ENCODE measurements around the gene RHOXF2.
A peak's percentile ranks its signal among the peaks of the same experiment; 100 is the strongest.
"Not testable (repeated sequence)": the region's sequence is repeated elsewhere in the genome, so short reads cannot be mapped to it uniquely, and the experiment has no call there.

Gene RHOXF2

GRCh38 chrX:120144178-120144844 is 14.1 kb upstream of the RHOXF2 start:
- no peaks in the 10 kb centered on the region for H3K36me3 ChIP-seq (ENCODE audit: insufficient read depth, low read length)
- peaks cover 6% of the 10 kb centered on the region for H3K4me1 ChIP-seq (ENCODE audit: insufficient read depth, low read length)
- no peaks in the 10 kb centered on the region for H3K9me3 ChIP-seq (ENCODE audit: low read length)
- H3K9ac ChIP-seq (ENCODE audit: low read length): no peak overlapping the region
- H3K27me3 ChIP-seq (ENCODE audit: control insufficient read depth in 1 of 2, insufficient read depth in 2 of 2, low read length in 2 of 2): peaks cover 4 to 5% of the 10 kb centered on the region in 2 donors
- no peak overlapping the region for H3K27ac ChIP-seq (ENCODE audit: low read depth, low read length)
- peak overlapping the region; percentile 8 to 22 for H3K4me3 ChIP-seq (ENCODE audit: low read depth in 1 of 2, low read length in 2 of 2)

DNA sequence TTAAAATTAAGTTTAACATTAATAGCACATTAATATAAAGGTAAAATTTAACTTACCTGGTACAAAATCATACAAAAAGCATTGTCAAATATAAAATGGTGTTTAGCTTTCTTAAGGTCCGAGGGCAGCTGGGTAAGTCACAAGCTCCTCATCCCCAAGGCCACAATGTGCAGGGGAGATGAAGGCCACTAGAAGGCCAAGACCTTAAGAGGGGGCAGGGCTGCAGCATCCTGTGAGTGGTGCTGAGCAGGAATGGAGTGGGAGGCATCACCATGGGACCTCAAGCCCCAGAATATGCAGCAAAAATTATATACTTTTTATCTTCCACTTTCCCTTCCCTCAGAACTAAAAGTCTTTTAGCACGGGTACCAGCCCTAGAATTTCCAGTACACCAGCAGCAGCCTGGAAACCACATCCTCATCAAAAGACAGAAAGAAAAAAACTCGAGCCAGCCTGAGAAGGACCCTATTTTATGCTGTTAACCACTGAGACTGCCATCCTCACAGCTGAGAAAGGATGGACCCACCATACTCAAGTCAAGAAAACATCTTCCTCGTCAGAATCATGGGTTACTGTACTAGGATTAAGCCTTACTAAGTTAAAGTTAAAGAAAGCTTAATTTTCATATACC is 13.0 kb upstream of the RHOXF2 start:
- H3K27me3 ChIP-seq (ENCODE audit: control insufficient read depth in 1 of 2, insufficient read depth in 2 of 2, low read length in 2 of 2): peaks cover 0 to 5% of the 10 kb centered on the region in 2 donors

DNA sequence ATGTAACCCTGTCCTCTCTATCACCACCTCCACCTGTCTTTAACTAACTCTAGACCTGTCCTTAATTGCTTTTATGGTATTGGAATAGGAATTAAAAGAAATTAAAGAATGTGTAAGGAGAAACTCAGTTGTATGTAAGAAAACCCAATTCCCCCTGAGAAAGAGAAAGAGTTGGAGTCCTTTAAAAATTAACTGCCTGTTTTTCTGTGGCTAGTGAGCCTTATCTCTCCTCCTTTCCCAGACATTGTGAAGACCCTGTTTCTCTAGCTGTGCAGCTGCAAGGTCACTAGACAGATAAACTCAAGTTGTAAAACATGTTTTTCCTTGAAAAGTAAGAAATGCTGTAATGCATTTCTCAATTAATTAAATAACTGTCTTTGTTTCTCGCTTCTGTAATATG is 12.1 kb upstream of the RHOXF2 start:
- not testable (repeated sequence) for H3K27ac ChIP-seq (ENCODE audit: low read depth, low read length); H3K27me3 ChIP-seq (ENCODE audit: control insufficient read depth in 1 of 2, insufficient read depth in 2 of 2, low read length in 2 of 2); H3K4me3 ChIP-seq (ENCODE audit: low read depth in 1 of 2, low read length in 2 of 2); H3K9me3 ChIP-seq (ENCODE audit: low read length); H3K4me1 ChIP-seq (ENCODE audit: insufficient read depth, low read length); H3K36me3 ChIP-seq (ENCODE audit: insufficient read depth, low read length); H3K9ac ChIP-seq (ENCODE audit: low read length)

More for the DNA sequence above, 13.0 kb upstream of the RHOXF2 start:
- Histone ChIP-seq H3K4me3 (ENCODE audit: low read depth in 1 of 2, low read length in 2 of 2) (no peak overlapping the region), H3K4me1 (ENCODE audit: insufficient read depth, low read length) (peaks cover 6% of the 10 kb centered on the region), H3K9me3 (ENCODE audit: low read length) (no peaks in the 10 kb centered on the region), H3K36me3 (ENCODE audit: insufficient read depth, low read length) (no peaks in the 10 kb centered on the region), H3K9ac (ENCODE audit: low read length) (no peak overlapping the region), H3K27ac (ENCODE audit: low read depth, low read length) (no peak overlapping the region)

GRCh38 chrX:120147537-120147936 is 10.9 kb upstream of the RHOXF2 start:
- Histone ChIP-seq H3K27me3 (ENCODE audit: control insufficient read depth in 1 of 2, insufficient read depth in 2 of 2, low read length in 2 of 2) (peaks cover 0 to 5% of the 10 kb centered on the region in 2 donors), H3K9ac (ENCODE audit: low read length) (no peak overlapping the region), H3K4me1 (ENCODE audit: insufficient read depth, low read length) (peaks cover 6% of the 10 kb centered on the region), H3K4me3 (ENCODE audit: low read depth in 1 of 2, low read length in 2 of 2) (no peak overlapping the region), H3K9me3 (ENCODE audit: low read length) (no peaks in the 10 kb centered on the region), H3K27ac (ENCODE audit: low read depth, low read length) (no peak overlapping the region), H3K36me3 (ENCODE audit: insufficient read depth, low read length) (no peaks in the 10 kb centered on the region)

GRCh38 chrX:120150109-120150744 is 8.2 kb upstream of the RHOXF2 start:
- not testable (repeated sequence) for H3K4me1 ChIP-seq (ENCODE audit: insufficient read depth, low read length); H3K27me3 ChIP-seq (ENCODE audit: control insufficient read depth in 1 of 2, insufficient read depth in 2 of 2, low read length in 2 of 2); H3K27ac ChIP-seq (ENCODE audit: low read depth, low read length); H3K4me3 ChIP-seq (ENCODE audit: low read depth in 1 of 2, low read length in 2 of 2); H3K36me3 ChIP-seq (ENCODE audit: insufficient read depth, low read length); H3K9ac ChIP-seq (ENCODE audit: low read length); H3K9me3 ChIP-seq (ENCODE audit: low read length)

- not testable (repeated sequence) for H3K4me3 ChIP-seq (ENCODE audit: low read depth in 1 of 2, low read length in 2 of 2); H3K9me3 ChIP-seq (ENCODE audit: low read length); H3K9ac ChIP-seq (ENCODE audit: low read length); H3K4me1 ChIP-seq (ENCODE audit: insufficient read depth, low read length); H3K36me3 ChIP-seq (ENCODE audit: insufficient read depth, low read length); H3K27me3 ChIP-seq (ENCODE audit: control insufficient read depth in 1 of 2, insufficient read depth in 2 of 2, low read length in 2 of 2); H3K27ac ChIP-seq (ENCODE audit: low read depth, low read length)
These were observed 673 bp downstream of the RHOXF2 start for GRCh38 chrX:120159086-120159485.

GRCh38 chrX:120193254-120193653 is 34.8 kb downstream of the RHOXF2 start:
- H3K27me3 ChIP-seq (ENCODE audit: control insufficient read depth in 1 of 2, insufficient read depth in 2 of 2, low read length in 2 of 2); H3K9me3 ChIP-seq (ENCODE audit: low read length); H3K27ac ChIP-seq (ENCODE audit: low read depth, low read length); H3K4me1 ChIP-seq (ENCODE audit: insufficient read depth, low read length); H3K36me3 ChIP-seq (ENCODE audit: insufficient read depth, low read length); H3K9ac ChIP-seq (ENCODE audit: low read length); H3K4me3 ChIP-seq (ENCODE audit: low read depth in 1 of 2, low read length in 2 of 2): not testable (repeated sequence)

- not testable (repeated sequence) for H3K4me1 ChIP-seq (ENCODE audit: insufficient read depth, low read length); H3K4me3 ChIP-seq (ENCODE audit: low read depth in 1 of 2, low read length in 2 of 2); H3K27ac ChIP-seq (ENCODE audit: low read depth, low read length); H3K36me3 ChIP-seq (ENCODE audit: insufficient read depth, low read length); H3K27me3 ChIP-seq (ENCODE audit: control insufficient read depth in 1 of 2, insufficient read depth in 2 of 2, low read length in 2 of 2); H3K9me3 ChIP-seq (ENCODE audit: low read length); H3K9ac ChIP-seq (ENCODE audit: low read length)
These were observed 35.3 kb downstream of the RHOXF2 start for GRCh38 chrX:120193720-120194119.

GRCh38 chrX:120195786-120196185 is 37.4 kb downstream of the RHOXF2 start:
- not testable (repeated sequence) for H3K9me3 ChIP-seq (ENCODE audit: low read length); H3K27me3 ChIP-seq (ENCODE audit: control insufficient read depth in 1 of 2, insufficient read depth in 2 of 2, low read length in 2 of 2); H3K36me3 ChIP-seq (ENCODE audit: insufficient read depth, low read length); H3K4me1 ChIP-seq (ENCODE audit: insufficient read depth, low read length); H3K27ac ChIP-seq (ENCODE audit: low read depth, low read length); H3K4me3 ChIP-seq (ENCODE audit: low read depth in 1 of 2, low read length in 2 of 2); H3K9ac ChIP-seq (ENCODE audit: low read length)

GRCh38 chrX:120196626-120197283 is 38.3 kb downstream of the RHOXF2 start:
- H3K27ac ChIP-seq (ENCODE audit: low read depth, low read length); H3K4me1 ChIP-seq (ENCODE audit: insufficient read depth, low read length); H3K4me3 ChIP-seq (ENCODE audit: low read depth in 1 of 2, low read length in 2 of 2); H3K27me3 ChIP-seq (ENCODE audit: control insufficient read depth in 1 of 2, insufficient read depth in 2 of 2, low read length in 2 of 2); H3K9ac ChIP-seq (ENCODE audit: low read length); H3K36me3 ChIP-seq (ENCODE audit: insufficient read depth, low read length); H3K9me3 ChIP-seq (ENCODE audit: low read length): not testable (repeated sequence)

DNA sequence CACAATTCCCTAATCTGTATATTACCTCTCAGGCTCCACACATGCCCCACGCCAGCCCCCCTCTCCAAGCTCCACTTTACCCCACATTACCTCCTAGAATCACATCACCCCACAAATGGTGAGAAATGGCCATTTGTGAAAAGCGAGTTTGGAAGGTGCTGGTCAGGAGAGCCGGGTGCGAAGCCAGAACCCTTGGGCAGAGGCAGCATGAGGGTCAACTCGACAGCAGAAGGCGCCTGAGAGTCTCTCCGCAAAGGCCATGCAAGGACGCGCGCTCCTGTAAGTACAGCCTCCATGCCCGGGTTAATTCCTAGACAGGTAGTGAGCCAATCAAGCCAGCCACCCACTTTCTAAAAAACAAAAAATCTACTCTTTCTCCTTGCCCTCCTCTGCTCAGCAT is 42.4 kb downstream of the RHOXF2 start:
- Histone ChIP-seq H3K4me3 (ENCODE audit: low read depth in 1 of 2, low read length in 2 of 2) (no peak overlapping the region), H3K9ac (ENCODE audit: low read length) (no peak overlapping the region), H3K9me3 (ENCODE audit: low read length) (no peaks in the 10 kb centered on the region), H3K4me1 (ENCODE audit: insufficient read depth, low read length) (no peaks in the 10 kb centered on the region), H3K27ac (ENCODE audit: low read depth, low read length) (no peak overlapping the region), H3K27me3 (ENCODE audit: control insufficient read depth in 1 of 2, insufficient read depth in 2 of 2, low read length in 2 of 2) (no peaks in the 10 kb centered on the region), H3K36me3 (ENCODE audit: insufficient read depth, low read length) (no peaks in the 10 kb centered on the region)
